HG02571 (cell line): ENCODE measurements around the gene HAAO.

ENCODE experiments used
- ATAC-seq: cut with Tn5 transposase; IDR thresholded peaks from one replicate; pipeline ENCODE4 v1.9.1; 2021; ENCODE audit warnings: mild to moderate bottlenecking, moderate library complexity; ENCODE audit not compliant: unreplicated experiment

HAAO gene

DNA sequence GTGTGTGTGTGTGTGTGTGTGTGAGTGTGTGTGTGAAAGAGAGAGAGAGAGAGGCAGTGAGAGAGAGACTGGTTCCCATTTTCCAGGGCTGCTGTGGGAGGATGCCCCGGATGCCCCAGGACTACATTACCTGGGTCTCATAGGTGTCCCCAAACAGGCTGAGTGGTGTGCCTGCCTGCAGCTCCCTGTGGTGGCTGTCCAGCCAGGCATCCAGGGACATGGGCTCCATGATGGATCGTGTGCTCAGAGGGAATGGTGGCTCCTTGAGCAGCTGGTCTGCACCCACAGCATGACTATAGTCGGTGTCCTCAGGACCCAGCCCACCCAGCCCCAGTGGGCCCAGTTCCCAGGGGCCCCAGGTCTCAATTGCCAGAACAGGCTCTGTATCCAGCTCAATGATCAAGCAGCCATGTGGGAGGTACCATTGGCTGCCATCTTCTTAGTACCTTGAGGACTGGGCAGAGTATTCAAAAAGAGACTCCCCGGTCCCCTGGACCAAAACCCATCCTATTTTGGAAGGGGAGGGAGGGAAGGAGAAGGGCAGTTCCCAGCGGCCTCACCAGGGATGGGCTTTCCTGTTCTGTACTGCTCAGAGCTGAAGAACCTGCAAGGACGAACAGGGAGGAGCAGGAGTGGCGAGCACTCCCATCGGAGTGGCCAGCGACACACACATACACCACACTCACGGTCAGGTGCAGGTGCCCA, 22.6 kb downstream of the HAAO start:
- ATAC-seq: no peak

DNA sequence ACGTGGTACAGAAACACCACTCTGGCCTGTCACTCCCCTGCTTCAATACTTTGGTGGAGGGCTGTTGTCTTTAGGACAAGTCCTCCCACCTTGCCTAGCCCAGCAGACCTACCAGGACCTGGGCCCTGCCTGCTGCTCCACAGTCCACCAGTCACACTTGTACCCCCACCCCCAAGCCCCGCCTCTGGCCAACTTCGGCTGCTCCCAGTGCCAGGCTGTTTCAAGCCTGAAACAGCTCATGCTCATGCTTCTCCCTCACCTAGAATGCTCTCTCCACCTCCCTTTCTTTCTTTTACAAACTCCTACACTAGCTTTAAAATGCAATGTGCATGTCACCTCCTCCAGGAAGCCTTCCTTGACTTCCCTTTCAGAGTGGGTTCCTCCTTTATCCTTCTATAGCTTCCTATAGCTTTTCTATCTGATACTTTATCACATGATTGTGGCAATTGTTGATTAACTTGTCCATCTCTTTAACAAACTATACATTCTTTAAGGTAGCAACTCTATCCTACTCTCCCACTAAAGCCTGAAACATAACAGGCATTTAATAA, 23.6 kb downstream of the HAAO start:
- ATAC-seq: no peak

DNA sequence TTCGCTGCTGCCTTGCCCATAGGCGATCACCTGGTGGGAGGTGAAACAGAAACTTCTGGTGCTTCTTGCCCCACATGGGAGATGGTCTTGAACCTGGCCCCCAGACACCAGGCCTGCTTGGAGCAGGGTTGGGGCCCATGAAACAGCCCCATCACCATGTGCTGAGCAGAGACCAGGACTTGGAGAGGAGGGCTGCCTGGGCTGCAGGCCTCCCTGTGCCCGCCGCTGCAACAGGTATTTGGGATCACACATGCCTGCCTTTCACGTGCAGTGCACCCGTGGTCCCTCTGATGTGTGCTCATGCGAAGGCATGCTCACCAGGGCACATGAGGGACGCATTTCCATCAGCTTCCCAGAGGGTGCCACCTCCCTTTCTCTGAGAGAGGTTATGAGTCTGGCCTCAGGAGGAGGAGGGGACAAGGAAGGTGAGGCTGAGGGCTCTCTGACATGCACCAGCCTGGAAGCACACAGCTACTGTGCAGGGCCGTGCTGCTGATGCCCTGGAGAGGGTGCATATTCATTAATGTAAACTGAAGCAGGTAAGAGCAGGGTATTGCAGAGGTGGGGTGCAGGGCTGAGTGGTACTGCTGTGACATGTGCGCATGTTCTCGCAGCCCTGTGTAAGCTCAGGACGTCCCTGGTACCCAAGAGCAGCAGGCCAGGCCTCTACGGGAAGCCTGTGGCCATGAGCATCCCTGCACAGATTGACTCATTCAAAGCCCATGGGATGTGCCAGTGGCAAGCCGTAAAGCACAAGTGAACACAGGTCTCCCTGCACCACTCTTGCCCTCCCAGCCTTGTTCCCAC, 24.3 kb downstream of the HAAO start:
- ATAC-seq: no peak

DNA sequence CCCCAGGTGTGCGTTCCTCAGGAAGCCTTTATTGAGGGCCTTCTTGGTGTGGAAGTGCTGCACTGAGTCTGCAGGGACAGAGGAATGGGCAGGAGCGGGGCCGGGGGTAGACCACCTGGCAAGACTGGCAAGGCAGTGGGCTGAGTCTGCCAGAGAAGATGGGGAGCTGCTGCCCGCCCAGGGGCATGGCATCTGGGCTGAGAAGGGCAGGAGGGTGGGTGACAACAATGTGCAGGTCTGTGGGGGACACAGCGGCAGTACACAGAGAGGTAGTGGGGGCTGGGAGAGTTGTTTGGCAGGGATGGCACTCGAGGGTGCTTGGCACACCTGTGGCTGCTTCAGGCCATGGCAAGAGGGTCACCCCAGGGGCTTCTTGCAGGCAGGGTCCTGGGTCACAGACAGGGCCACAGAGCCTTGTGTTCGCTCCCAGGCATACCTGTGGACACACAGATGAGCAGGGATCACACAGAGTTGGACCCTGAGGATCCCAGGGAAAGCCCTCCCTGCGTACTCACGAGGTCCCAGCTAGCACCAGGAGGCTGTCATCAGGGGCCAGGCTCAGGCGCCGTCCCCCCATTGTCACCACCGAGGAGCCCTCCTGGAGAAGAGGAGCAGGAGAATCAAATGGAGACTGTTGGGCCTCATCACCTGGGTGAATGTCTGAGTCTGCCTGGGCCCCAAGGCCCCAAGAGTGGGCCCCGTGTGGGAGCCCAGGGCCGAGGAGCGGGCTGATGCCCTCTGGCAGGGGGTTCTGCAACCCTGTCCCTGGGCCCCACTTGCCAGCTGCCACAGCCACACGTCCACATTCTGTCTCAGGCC, 25.1 kb downstream of the HAAO start:
- ATAC-seq: no peak

DNA sequence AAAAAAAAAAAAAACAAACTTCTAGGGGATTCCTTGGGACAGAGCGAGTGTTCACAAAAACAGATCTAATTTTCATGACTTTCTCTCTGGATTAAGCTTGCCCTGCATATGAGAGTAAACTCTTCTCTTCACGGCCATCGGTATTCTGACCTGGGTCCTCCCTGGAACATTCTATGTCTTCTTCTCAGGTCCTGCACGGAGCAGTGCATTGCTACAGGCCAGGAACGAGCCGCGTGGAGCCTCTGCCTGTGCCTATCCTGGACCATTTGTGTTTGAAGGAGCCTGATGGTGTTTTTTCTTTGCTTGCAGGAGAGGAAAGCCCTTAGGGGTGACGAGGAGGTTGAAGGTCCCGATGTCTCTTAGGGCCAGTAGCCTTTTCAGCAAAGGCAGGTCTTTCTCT, 26.7 kb downstream of the HAAO start:
- no peak for ATAC-seq

DNA sequence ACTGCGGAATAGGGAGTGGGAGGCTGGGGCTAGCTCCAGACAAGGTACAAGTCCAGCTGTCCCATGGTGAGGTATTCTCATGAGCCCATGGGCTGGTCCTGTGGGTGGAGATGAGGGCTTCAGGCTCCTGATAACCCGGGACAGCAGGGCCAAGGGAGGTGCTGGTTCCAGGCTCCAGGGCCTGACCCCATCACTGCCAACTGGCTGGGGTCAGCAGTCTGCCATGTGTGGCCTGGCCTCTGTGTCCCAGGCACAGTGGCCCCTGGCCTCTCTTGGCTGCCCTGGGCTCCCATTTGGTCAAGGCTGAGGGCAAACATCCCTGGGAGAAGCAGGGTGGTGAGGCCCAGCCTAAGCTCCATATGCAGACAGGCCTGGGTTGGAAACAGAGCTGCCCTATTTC, 27.5 kb downstream of the HAAO start:
- no peak for ATAC-seq

DNA sequence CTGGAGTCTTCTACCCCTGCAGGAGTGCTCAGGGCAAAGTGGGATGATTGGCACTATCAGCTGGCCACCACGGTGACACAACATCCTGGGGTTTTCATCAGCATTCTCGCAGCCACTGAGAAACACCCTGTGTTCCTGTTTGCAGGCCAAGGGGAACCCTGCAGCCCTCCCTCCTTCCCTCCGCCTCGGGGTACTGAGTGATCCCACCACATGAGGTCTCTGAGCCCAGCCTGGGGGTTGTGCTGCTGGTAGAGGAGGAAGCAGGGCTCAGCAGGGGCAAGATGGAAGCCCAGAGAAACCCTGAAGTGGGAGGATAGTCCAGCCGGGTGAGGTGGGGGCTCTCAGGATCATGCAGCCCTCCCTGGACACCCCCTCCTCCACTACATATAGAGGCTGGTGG, 28.3 kb downstream of the HAAO start, which contains the start of gene OXER1:
Gene OXER1, minus strand, starts transcription at position 40 of the 400 bp plus-strand sequence. CDS start 73 bp downstream, outside the sequence.
- ATAC-seq: no peak

DNA sequence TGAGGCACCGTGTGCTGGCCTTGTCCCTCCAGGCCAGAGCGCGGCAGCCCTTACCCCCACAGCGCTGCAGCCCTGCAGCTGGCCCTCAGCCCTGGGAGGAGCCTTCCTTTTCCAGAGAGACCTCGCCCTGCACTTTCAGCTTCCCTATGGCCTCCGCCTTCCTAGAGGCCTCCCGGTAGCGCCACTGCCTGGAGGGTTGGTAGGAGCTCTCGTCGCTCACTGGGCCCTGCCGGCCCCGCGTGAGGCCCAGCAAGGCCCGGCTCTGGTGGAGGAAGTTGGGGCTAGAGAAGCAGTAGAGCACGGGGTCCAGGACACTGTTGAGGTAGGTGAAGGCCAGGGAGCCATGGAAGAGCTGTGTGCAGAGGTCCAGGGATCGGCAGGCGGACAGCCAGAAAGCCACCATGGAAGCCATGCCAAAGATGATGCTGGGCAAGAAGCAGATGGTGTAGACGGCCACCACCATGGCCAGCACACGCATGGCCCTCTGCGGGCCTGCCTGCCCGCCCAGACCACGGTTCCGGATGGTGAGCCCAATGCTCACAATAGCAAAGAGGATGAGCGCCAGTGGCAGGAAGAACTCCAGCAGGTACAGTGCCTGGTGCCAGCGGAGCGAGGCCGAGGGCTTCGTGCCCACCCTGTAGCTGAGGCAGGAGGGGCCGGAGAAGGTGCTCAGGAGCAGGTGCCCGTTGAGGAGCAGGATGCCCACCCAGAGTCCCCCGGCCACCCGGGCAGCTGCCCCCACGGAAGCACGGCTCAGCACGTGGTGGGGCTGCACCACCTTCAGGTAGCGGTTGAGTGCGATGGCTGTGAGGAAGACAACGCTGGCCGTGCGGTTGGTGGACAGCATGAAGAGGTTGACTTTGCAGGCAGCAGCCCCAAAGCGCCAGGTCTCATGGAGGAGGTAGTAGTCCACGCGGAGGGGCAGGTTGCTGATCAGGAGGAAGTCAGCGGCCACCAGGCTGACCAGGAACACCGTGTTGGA, 29.3 kb downstream of the HAAO start:
- ATAC-seq: no peak

DNA sequence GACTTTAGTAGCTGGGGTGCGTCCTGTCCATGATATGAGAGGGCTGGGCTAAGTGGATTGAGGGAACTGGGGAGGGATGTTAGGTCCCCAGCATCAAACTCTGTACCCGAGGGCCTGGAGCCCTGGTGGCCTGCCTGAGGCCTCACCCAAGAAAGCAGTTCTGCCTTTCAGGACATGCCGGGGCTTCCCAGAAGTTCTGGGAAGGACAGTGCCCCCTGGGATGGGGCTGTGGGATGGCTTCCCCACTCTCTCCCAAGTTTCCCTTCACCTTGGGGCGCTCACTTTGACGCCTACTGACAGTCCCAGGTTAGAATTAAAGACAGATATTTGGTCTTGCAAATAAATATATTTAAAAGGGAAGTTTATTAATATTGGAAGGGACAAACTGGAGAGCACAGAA, 30.2 kb downstream of the HAAO start:
- no peak for ATAC-seq

DNA sequence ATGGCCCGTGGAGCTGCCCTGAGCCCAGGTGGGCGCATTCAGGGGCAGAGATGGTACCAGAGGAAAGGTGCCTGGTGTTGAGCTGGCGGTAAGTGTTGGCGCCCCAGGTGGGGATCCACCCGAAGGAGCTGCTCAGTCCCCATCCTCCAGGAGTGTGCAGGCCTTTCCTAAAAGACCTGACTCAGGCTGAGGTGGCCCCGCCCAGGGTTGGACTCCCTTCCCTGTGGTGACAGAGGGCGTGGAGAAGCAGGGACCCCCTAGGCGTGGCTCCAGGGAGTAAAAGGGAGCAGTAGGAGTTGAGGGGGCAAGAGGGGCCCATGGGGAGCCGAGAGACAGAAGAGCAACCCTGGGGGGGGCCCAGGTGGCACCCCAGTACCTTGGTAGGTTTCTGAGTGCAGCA, 30.8 kb downstream of the HAAO start:
- no peak for ATAC-seq

DNA sequence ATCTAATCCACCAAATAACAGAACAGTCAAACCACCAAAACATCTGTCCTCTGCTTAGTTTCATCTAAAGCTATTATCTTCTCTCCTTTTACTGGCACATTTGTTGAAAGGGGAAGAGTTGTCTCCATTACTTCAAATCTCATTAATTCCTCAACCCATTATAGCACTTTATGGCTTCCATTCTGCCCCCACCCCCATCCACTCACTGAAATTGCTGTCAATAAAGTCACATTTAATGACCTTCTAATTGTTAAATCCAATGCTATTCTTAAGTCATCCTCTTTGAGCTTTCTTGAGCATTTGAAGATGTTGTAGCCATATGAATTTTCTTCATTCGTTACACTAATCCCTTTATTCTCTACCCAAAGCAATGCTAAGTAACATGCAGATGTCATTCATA, 33.6 kb downstream of the HAAO start:
- no peak for ATAC-seq

DNA sequence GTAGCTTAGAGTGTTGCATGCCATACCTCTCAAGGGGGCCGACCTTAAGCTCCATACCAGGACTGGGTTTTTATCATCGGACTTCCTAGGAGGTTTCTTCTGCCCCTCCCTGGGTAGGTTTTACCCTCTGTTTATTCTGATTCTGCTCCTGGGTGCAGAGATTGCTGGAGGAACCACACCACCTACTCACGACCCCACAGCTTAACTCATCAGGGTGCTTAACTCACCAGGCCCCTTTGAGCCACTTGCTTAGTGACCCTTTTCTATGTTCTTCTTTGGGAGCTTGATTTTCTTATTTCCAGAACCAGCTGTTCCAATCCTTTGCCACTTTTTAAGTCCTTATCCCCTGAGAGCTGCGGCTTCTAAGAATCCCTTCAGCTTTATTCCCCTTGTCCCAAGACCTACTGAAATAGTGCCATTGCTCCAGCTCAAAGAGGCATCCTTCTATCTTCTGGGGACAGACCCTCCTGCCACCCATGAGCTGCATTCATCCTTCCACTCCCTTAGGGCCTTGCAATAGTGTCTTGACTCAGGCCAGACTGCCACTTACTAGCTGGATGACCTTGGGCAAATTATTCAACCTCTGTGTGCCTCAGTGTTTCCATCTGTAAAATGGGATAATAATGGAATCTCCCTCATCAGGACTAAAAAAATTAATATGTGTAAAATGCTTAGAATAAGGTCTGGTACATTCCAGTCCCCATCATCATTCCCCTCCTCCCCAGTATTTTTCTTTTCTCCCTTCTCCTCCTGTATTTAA, 34.2 kb downstream of the HAAO start:
- ATAC-seq: no peak

DNA sequence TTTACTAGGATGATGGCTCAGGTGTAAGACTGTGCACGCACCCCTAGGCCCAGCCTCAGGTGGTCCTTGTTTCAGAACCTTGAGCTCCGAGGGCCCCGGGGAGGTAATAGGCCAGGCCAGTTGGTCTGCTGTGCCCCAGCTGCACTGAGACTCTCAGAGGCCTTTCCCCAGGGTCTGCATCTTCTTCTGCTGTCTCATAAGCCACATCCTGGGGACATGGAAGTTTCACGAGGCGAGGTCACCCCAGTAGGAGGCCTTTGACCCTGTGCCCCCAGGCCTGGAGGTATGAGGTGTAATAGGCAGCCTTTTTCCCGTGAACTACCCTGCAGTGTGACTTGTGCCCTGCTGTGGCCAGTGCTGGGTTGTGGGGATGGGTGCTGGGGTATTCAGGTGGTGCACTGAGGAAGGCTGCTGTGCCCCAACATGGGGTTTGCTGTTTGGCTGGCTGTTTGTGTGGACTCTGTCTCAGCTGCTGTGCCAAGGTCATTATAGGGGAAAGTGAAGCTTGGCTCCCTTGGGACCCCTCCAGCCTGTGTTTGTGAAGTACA, 35.3 kb downstream of the HAAO start:
- no peak for ATAC-seq

DNA sequence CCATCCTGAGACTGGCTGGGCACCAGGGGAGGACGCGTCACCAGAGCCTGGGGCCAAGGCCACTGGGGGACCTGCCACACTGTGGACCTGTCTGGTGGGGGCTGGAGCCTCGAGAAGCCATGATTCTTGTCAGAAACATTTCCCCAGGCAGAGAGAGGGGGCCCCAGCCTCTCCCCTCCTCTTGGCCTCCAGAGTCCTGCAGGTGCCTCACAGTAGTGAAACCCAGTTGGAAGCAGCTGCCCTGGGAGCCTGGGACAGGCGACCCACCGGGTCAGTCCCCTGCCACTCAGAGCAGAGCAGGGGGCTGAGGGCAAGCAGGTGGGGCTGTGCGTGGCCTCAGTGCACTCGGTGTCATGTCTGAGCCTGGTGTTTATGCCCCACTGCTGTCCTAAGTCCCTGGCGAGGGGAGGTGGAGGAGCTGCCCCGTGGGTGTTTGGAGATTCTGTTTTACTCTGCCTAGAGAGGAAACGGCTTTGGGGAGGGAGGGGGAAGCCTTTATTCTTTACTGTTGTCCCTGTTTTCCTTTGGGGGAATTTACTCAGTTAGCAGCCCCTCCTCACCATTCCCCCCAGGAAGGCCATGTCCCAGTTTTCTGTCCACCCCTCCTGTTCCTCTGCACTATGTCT, 36.1 kb downstream of the HAAO start:
- ATAC-seq: no peak

DNA sequence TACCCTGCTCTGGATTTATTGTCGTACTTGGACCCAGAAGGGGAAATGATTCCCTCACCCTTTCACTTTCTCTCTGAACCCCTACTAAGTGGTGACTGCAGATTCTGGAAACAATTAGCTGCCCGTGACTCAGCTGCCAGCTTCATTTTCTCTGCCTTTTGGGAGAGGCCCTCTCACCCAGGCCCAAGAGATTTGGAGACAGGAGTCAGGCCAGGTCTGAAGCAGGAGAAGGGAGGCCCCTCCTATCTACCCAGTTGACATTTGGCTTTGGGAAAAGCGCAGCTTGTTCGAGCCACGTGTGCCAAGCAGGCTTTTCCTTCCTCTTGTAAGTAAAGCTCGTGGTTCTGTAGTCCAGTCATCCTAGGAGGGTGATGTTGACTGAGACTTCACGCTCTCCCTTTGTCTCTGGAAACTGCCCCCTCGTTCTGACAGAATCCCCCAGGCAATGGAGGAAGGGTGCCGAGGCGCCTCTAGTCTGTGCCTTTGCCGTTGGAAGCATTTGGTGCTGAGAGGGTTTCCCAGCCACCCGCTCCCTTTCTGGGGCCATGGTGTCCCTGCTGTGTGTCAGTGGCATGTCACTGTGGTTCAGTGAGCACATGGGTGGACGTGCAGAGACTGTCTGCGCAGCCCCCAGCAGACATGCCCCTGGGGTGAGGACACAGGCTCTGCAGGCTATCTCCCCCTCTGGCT, 37.0 kb downstream of the HAAO start:
- ATAC-seq: no peak

DNA sequence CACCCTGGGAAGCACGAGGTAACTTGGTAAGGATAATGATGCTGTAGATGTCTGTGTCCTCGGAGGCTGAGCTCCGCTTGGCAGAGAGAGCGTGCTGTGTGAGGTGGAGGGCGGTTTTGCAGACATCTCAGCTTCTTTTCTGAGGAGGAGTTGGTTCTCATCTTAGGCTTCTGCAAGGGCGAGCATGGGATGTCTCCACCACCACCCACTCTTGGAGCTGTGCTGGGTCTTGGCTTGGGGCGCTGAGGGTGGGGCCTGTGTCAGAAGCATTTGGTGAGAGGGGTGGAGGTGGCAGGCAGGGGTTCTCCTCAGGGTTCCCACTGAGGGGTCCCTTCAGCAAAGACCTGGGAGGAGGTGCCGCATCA, 37.6 kb downstream of the HAAO start:
- no peak for ATAC-seq

DNA sequence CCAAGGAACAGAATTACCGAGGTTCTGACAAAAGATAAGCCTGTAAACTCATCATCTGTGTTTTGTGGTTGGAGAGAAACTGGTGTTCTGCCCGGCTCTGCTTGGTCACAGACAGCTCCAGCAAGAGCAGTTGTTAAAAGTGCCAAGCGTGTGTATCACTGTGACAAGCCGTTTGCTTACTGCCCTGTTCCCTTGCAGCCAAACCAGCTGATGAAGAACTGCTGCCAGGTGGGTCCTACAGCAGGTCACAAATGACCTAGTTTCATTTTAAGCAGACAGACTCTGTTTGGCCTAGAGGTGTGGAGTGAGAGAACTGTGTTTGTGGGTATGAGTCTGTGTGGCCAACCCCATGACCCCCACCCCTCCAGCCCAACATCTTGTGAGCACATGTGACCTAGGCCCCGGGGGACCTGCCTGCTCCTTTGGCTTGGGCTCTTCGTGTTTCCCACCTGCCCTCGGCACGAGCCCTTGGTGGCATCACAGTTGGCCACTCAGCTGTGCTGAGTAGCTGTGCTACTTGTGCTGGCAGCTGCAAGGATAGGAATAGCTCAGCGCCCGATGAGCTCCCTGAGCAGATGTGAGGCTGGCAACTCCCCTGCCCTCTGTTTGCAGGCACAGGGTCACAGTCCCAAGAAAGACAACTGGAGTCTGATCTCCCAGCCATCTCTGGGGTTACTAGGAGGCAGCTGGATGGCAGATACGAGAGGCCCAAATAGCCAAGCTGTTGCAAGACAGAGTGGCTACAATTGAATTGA, 38.2 kb downstream of the HAAO start:
- ATAC-seq: peak; percentile 54
